OCI-LY7 (cell line): Measurements from ENCODE around the gene UCK2. TPM values are rescaled to one million over a fixed set of nuclear protein-coding genes. Genes with fewer than 3 reads are reported as not detected.

Experiments used
- BruUV-seq: library from RNA; stranded (reverse); fragments of 400-500 nt; replicated peaks from 2 replicates; lab custom pipeline; 2021; lab: Mats Ljungman, UMichigan
- CTCF ChIA-PET: fragments of 300-600 bp; sonication (Branson Sonifier 250); formaldehyde crosslinking; loops from one replicate; lab custom pipeline; 2022; ENCODE audit warnings: antibody characterized with exemption; ENCODE audit not compliant: unreplicated experiment; lab: Charles Lee
- POLR2A ChIA-PET: fragments of 300-600 bp; sonication (Branson Sonifier 250); formaldehyde crosslinking; loops from one replicate; lab custom pipeline; 2022; ENCODE audit warnings: antibody characterized with exemption; lab: Charles Lee
- DNase-seq: peaks from one replicate; pipeline ENCODE4 v3.0.0-alpha.2; 2015; ENCODE audit warnings: low spot score
- H2AFZ ChIP-seq: fragments of 200-600 bp; sonication (generic), shearing (Covaris generic); 2 replicates; pipeline ENCODE4 v1.6.1; 2014; ENCODE audit warnings: mild to moderate bottlenecking, antibody characterized with exemption, low read length, moderate library complexity
- H3K27ac ChIP-seq: fragments of 200-600 bp; sonication (generic); 2 replicates; pipeline ENCODE4 v1.5.1; 2014; ENCODE audit warnings: mixed run types, low read depth, mild to moderate bottlenecking, moderate library complexity, low read length, inconsistent platforms; ENCODE audit not compliant: poor library complexity, severe bottlenecking
- H3K36me3 ChIP-seq: fragments of 200-600 bp; sonication (generic); 2 replicates; pipeline ENCODE4 v1.6.1; 2014; ENCODE audit warnings: mild to moderate bottlenecking, antibody characterized with exemption, low read length, moderate library complexity, mixed read lengths; ENCODE audit not compliant: insufficient read depth
- H3K4me1 ChIP-seq: fragments of 200-600 bp; sonication (generic); 2 replicates; pipeline ENCODE4 v1.5.1; 2014; ENCODE audit warnings: mild to moderate bottlenecking, low read length; ENCODE audit not compliant: insufficient read depth, poor library complexity, severe bottlenecking
- H3K4me2 ChIP-seq: fragments of 200-600 bp; sonication (generic); 2 replicates; pipeline ENCODE4 v1.6.1; 2014; ENCODE audit warnings: mild to moderate bottlenecking, low read length
- H3K4me3 ChIP-seq: fragments of 200-600 bp; sonication (generic); 2 replicates; pipeline ENCODE4 v1.5.1; 2014; ENCODE audit warnings: mild to moderate bottlenecking, low read depth, low read length; ENCODE audit not compliant: poor library complexity, severe bottlenecking
- H3K79me2 ChIP-seq: fragments of 200-600 bp; sonication (generic); 2 replicates; pipeline ENCODE4 v1.6.1; 2016; ENCODE audit warnings: low read depth, mild to moderate bottlenecking, low read length, moderate library complexity, mixed read lengths; ENCODE audit not compliant: insufficient read depth
- H3K9me2 ChIP-seq: fragments of 200-600 bp; sonication (generic); 2 replicates; pipeline ENCODE4 v1.6.1; 2016; ENCODE audit warnings: mild to moderate bottlenecking, low read length, mixed read lengths; ENCODE audit not compliant: insufficient read depth
- H3K9me3 ChIP-seq: fragments of 200-600 bp; sonication (generic); 2 replicates; pipeline ENCODE4 v1.6.1; 2014; ENCODE audit warnings: mild to moderate bottlenecking, mixed run types, low read length, mixed read lengths
- H4K20me1 ChIP-seq: fragments of 200-600 bp; sonication (generic); 2 replicates; pipeline ENCODE4 v1.6.1; 2014; ENCODE audit warnings: mild to moderate bottlenecking, antibody characterized with exemption, low read length, moderate library complexity, mixed read lengths; ENCODE audit not compliant: insufficient read depth
- CTCF ChIP-seq: fragments of 200-600 bp; sonication (generic); conservative IDR thresholded peaks from 2 replicates; pipeline ENCODE4 v1.5.1; 2014; ENCODE audit warnings: mild to moderate bottlenecking, antibody characterized with exemption, low read length, moderate library complexity, mixed read lengths
- EZH2phosphoT487 ChIP-seq: fragments of 200-600 bp; sonication (generic); IDR thresholded peaks from 2 replicates; pipeline ENCODE4 v1.6.1; 2018; ENCODE audit warnings: low read depth, borderline replicate concordance, mild to moderate bottlenecking, mixed run types, antibody characterized with exemption, low read length, moderate library complexity, mixed read lengths
- intact Hi-C: fragments of 100-400 bp; cut with micrococcal nuclease; formaldehyde crosslinking; loops from one replicate; pipeline ENCODE4 v1.10.0; 2022; ENCODE audit not compliant: unreplicated experiment
- total RNA-seq, 2 experiments: library from RNA; depleted of rRNA in 1 of 2; stranded (reverse); fragments of >200 nt in 1 of 2; shearing (Covaris generic) in 1 of 2; gene quantifications; 2 replicates each; pipeline ENCODE4 v1.2.3, GENCODE V29; 2014 to 2022

UCK2 gene
- total RNA-seq, 2 experiments from 2014 or later, result 66.0 to 75.8 TPM

DNA sequence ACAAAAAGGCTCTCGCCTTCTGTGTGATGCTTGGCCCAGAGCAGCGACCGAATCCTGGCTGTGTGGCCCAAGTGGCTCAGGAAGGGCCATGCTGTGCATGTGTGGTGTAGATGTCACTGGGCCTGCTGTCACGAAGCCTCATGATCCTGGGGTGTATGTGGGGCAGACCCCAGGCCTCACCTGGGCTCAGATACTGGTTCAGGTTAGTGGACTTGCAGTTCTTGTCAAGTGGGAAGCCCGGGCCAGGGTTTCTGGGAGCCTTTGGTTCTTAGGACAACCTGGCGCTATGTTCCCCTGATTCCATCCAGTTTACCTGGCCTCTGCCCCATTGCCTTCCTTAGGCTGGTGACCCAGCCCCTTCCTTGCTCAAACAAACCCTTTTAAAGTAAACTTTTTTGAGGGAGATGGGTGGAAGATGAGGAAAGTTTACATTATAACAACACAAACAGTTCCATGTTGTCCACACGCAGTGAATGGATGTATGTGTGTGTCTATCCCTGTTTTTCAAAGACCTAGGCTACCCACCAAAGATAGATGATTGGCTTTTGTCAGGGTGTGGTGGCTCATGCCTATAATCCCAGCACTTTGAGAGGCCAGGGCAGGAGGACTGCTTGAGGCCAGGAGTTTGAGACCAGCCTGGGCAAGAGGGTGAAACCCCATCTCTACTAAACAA lies 84.3 kb downstream of the UCK2 start:
- POLR2A ChIA-PET, result interaction anchor here (0.5 to 1.2 kb wide), 3 partner anchors 27 to 201 kb away, joined by 3 to 4 read pairs (median 4); no protein-coding TSS in a partner anchor
- peaks cover 7% of the 10 kb centered on the region for H3K4me1 ChIP-seq
- TF ChIP-seq EZH2phosphoT487, result no peak
- no peak for TF ChIP-seq CTCF
- peaks cover 25% of the 10 kb centered on the region for H3K36me3 ChIP-seq
- H3K79me2 ChIP-seq, result no peaks in the 10 kb centered on the region
- H2AFZ ChIP-seq, result no peak overlapping the region
- H3K4me3 ChIP-seq, result no peak overlapping the region
- no peaks in the 10 kb centered on the region; the same call in 1 of the 2 replicates for H4K20me1 ChIP-seq
- intact Hi-C loops, result loop anchor here (5.0 kb wide), 2 partner anchors 84 to 519 kb away; partner anchors contain the start of gene UCK2
- no peaks in the 10 kb centered on the region for H3K9me3 ChIP-seq
- no TSS peak for BruUV-seq
- H3K27ac ChIP-seq, result no peak overlapping the region
- no peaks in the 10 kb centered on the region for H3K9me2 ChIP-seq
- CTCF ChIA-PET, result no interaction called here
- DNase-seq, result no peak
- H3K4me2 ChIP-seq, result no peak overlapping the region

DNA sequence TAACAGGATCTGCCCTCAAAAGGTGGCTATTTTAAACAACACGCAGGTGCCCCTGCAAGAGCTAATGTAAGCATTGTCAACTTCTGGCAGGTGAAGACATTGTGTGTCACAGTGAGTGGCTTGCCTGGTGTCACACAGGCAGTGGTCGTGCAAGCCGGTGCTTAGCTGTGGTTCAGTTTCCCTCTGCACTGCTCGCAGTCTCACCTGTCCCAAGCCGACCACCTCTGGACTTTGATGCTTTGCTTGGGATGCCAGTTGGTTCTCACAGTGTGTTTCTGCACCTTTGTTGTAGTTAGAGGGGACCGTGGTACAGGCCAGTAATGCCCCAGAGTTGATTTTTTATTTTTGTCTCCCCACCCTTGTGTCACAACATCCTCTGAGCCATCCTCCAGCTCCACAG lies 85.2 kb downstream of the UCK2 start:
- no peak for TF ChIP-seq CTCF
- TF ChIP-seq EZH2phosphoT487, result no peak
- Histone ChIP-seq H3K4me3 (no peak overlapping the region), H4K20me1 (no peaks in the 10 kb centered on the region; the same call in 1 of the 2 replicates), H3K79me2 (no peaks in the 10 kb centered on the region), H3K36me3 (peaks cover 16% of the 10 kb centered on the region), H3K4me1 (peaks cover 7% of the 10 kb centered on the region), H3K4me2 (no peak overlapping the region), H3K9me3 (no peaks in the 10 kb centered on the region), H3K9me2 (no peaks in the 10 kb centered on the region), H3K27ac (no peak overlapping the region), H2AFZ (no peak overlapping the region)
- intact Hi-C loops, result loop anchor here (5.0 kb wide), 2 partner anchors 85 to 520 kb away; partner anchors contain the start of gene UCK2
- BruUV-seq, result no TSS peak
- DNase-seq, result peak; percentile 35
- ChIA-PET POLR2A (interaction anchor here (0.5 to 0.9 kb wide), 7 partner anchors 28 to 510 kb away, joined by 3 to 4 read pairs (median 3); no protein-coding TSS in a partner anchor), CTCF (no interaction called here)
